Activated CD4-positive, alpha-beta T cell treated with anti-CD3 and anti-CD28 coated beads for 36 hours (primary cell): Measurements from ENCODE around the gene ALPG. TPM values are rescaled to one million over a fixed set of nuclear protein-coding genes. Genes with fewer than 3 reads are reported as not detected.

Experiments used
- ATAC-seq: fragments of 200-7000 bp; cut with Tn5 transposase; one replicate; pipeline ENCODE4 v1.10.0; 2021; ENCODE audit warnings: mild to moderate bottlenecking, moderate library complexity
- CTCF ChIA-PET: fragments of 350-600 bp; sonication (Branson Sonifier 250); formaldehyde crosslinking; loops from one replicate; lab custom pipeline; 2021; ENCODE audit warnings: antibody characterized with exemption; lab: Charles Lee
- POLR2A ChIA-PET: fragments of 350-600 bp; sonication (Branson Sonifier 250); formaldehyde crosslinking; loops from one replicate; lab custom pipeline; 2021; ENCODE audit warnings: antibody characterized with exemption, inconsistent platforms; lab: Charles Lee
- DNase-seq: peaks from one replicate; pipeline ENCODE4 v3.0.0-alpha.2; 2020
- H3K27ac Mint-ChIP-seq: one replicate; pipeline ENCODE4 v1.8.0; 2021; ENCODE audit warnings: mixed read lengths
- H3K27me3 Mint-ChIP-seq: one replicate; pipeline ENCODE4 v1.8.0; 2021; ENCODE audit warnings: mixed read lengths
- H3K36me3 Mint-ChIP-seq: one replicate; pipeline ENCODE4 v1.8.0; 2021; ENCODE audit warnings: low read depth, mixed read lengths
- H3K4me1 Mint-ChIP-seq: one replicate; pipeline ENCODE4 v1.8.0; 2021; ENCODE audit warnings: mixed read lengths
- H3K4me3 Mint-ChIP-seq: one replicate; pipeline ENCODE4 v1.8.0; 2021; ENCODE audit warnings: mild to moderate bottlenecking, moderate library complexity, mixed read lengths
- H3K9me3 Mint-ChIP-seq: one replicate; pipeline ENCODE4 v1.8.0; 2021; ENCODE audit warnings: low read depth, mixed read lengths
- intact Hi-C, 2 experiments: fragments of 100-400 bp; cut with DNase I in 1 of 2; cut with micrococcal nuclease in 1 of 2; formaldehyde crosslinking; loops; one replicate each; pipeline versions ENCODE4 v1.14.2 to v1.15.1; 2022 to 2024; cut with DNase I, micrococcal nuclease
- total RNA-seq, 2 experiments: library from RNA; stranded (reverse); gene quantifications; one replicate each; pipeline ENCODE4 v1.2.3, GENCODE V29; 2021

The ALPG gene
- total RNA-seq, 2 experiments from 2014 or later: not detected

DNA sequence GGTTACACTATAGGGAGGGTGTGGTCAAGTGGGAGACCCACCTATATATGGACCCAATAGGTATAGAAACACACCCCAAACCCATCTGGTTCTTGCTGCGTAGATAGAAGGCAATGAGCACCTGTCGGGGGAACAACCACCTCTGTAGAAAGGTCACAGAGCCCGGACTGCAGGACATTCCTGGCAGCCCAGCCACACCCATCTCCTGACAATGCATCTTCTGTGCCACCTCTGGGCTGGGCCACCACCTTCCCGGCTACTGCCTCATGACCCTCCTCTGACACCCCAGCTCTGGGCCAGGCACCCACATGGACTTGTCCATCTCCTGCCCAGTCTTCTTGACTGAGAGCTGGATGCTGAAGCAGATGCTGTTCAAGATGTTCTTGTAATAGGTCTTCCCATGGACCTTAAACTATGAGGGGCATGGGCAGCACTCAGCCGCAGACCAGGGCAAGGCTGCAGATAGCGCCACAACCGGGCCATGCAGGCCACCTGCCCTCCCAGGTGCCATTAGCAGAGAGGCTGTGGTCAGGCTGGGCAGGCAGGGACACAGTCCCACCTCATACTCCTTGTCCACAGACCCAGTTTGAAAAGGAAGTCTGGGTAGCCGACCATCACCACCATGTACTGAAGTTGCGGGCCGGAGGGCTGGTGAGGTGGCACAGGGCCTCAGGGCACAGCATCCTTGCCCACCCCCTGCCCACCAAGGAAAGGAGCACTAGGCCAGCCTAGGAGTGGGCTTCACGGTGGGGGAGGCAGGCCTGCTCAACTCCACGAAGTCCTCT lies 9.3 kb downstream of the ALPG start:
- H3K27ac Mint-ChIP-seq: no peak overlapping the region
- intact Hi-C loops: no loop called here

DNA sequence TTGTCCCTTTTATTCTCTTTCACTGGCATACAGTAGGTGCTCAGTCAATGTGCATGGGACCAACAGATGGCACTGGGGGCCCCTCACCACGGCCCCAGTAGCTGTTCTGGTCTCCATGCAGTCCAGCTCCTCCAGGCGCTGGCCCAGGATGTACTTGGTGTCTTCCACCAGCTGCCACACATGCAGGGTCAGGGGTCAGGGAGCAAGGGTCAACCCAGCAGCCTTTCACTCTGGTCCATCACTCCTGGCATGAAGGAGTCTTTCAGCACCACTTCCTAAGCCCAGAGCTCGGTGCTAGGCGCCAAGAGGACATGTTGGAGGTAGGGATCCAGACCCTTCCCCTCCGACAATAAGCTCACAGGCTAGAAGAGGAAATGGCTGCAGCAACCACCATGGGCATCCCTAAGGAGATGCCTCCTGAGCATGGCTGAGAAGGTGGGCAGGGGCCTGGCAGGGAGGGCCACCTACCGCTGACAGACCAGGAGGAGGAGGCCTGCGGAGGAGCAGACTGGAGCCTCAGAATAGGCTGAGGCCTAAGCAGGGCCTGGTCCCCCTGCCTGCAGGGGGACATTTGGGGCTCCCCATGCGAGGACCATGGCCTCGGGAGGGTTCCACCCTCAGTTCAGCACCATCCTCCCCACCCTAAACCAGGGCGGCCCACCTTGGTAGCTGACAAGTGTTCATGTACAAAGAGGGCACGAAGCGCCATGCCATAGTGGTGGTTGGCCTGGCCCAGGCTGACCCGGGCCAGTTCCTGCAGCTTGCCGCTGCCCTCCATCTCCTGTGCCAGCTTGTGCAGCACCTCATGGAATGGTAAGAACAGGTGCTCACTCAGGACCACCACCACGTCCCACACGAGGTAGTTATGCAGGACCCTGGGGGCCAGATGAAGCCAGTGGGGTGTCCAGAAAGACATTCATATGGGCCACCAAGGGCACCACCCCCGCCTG lies 10.2 kb downstream of the ALPG start:
- ATAC-seq (no peak), DNase-seq (no peak)
- Mint-ChIP-seq H3K27me3 (peaks cover 30% of the 10 kb centered on the region), H3K4me3 (no peak overlapping the region), H3K36me3 (no peaks in the 10 kb centered on the region), H3K4me1 (peaks cover 25% of the 10 kb centered on the region), H3K9me3 (peaks cover 2% of the 10 kb centered on the region), H3K27ac (no peak overlapping the region)
- ChIA-PET POLR2A (no interaction called here), CTCF (interaction anchor here (0.7 kb wide), 1 partner anchor 10 kb away, joined by 3 read pairs; no protein-coding TSS in a partner anchor)
- intact Hi-C loops: no loop called here

More for the DNA sequence above, 9.3 kb downstream of the ALPG start:
- DNase-seq: no peak
- H3K9me3 Mint-ChIP-seq: no peaks in the 10 kb centered on the region
- H3K27me3 Mint-ChIP-seq: peaks cover 27% of the 10 kb centered on the region
- peaks cover 24% of the 10 kb centered on the region for H3K4me1 Mint-ChIP-seq
- ChIA-PET POLR2A (interaction anchor here (0.7 kb wide), 1 partner anchor 1745 kb away, joined by 4 read pairs; no protein-coding TSS in a partner anchor), CTCF (interaction anchor here (1.0 kb wide), 1 partner anchor 30 kb away, joined by 3 read pairs; no protein-coding TSS in a partner anchor)
- no peak overlapping the region for H3K4me3 Mint-ChIP-seq
- no peaks in the 10 kb centered on the region for H3K36me3 Mint-ChIP-seq
- ATAC-seq: no peak

DNA sequence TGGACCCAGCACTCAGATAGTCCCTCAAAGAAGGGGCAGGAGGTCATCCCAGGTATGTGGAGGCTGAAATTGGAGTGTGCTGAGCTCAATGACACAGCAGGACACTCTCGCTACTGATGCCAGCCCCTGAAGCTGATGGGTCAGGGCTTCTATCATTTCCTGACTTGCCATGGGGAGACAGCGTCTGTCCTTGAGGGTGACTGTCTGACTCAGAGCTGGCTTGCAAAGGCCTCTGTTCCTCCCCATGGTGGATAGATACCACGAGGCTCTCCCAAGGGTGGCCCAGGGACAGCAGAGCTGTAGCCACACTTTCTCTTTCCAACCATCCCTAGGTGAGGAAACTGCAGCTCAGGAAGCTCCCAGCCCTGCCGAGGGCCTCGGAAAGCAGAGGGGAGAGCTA lies 10.8 kb downstream of the ALPG start:
- intact Hi-C loops: no loop called here
- Mint-ChIP-seq H3K9me3 (peaks cover 8% of the 10 kb centered on the region), H3K4me3 (no peak overlapping the region), H3K27ac (no peak overlapping the region), H3K4me1 (peaks cover 26% of the 10 kb centered on the region), H3K36me3 (peaks cover under 1% of the 10 kb centered on the region), H3K27me3 (peaks cover 37% of the 10 kb centered on the region)
- ChIA-PET CTCF (interaction anchor here (0.7 kb wide), 1 partner anchor 701 kb away, joined by 3 read pairs; no protein-coding TSS in a partner anchor), POLR2A (no interaction called here)
- no peak for DNase-seq
- no peak for ATAC-seq

DNA sequence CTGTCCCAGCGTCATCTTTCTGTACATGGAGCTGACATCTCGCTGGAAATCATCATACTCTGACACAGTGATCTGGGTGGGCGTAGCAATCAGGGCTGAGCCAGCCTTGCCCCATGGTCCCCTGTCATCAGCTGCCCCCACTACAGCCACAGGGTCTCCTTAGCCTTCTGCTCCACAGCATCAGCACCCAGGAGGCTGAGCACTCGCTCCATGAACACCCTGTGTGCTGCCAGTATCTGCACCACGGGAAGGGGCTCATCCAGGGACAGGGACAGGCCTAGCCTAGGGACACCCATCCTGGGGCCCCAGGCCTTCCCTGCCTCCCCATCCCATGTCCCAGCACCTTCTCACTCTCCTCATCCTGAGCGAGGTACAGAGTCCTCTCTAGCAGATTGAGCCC lies 11.4 kb downstream of the ALPG start:
- ChIA-PET CTCF (interaction anchor here (0.7 kb wide), 1 partner anchor 700 kb away, joined by 3 read pairs; no protein-coding TSS in a partner anchor), POLR2A (no interaction called here)
- H3K9me3 Mint-ChIP-seq: peaks cover 11% of the 10 kb centered on the region
- ATAC-seq (no peak), DNase-seq (no peak)
- peaks cover 4% of the 10 kb centered on the region for H3K36me3 Mint-ChIP-seq
- H3K4me3 Mint-ChIP-seq: no peak overlapping the region
- intact Hi-C loops: no loop called here
- H3K4me1 Mint-ChIP-seq: peaks cover 20% of the 10 kb centered on the region
- H3K27ac Mint-ChIP-seq: no peak overlapping the region
- peaks cover 37% of the 10 kb centered on the region for H3K27me3 Mint-ChIP-seq

DNA sequence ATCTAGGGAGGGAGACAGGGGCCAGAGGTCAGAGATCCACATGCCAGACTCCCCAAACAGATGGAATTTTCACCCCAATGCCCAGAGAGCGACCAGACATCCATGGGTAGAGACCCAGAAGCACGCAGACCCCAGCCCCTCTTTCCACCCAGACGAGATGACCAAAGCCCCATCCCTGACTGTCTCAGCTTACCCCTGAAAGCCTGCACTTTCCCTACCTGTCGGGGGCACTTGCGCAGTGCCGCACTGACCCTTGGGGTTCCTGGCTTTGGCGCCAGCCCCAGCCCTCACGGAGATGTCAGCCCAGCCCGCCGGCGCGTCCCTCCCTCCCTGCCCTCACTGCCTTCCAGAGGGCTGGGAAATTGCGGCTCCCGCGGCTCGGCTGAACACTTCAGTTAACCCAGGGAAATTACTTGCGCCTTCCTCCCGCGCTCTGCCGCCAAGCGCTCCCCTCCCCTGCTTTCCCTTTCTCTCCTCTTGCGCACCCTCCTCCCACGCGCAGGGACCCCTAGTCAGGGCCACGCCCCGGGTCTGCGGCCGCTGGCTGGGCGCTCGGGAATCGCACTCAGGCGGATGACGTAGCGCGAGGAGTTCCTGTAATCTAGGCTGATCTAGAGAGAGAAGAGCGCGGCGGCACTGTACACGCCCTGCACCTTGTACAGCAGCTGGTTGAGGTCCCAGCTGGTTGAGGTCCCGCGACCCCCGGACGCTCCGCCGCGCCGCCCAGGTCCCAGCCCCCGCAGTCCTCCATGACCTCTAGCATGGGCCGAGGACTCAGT lies 12.0 kb downstream of the ALPG start:
- no peak overlapping the region for H3K4me3 Mint-ChIP-seq
- H3K27me3 Mint-ChIP-seq: peaks cover 33% of the 10 kb centered on the region
- DNase-seq (peak; percentile 56), ATAC-seq (peak; percentile 53)
- intact Hi-C loops: no loop called here
- H3K36me3 Mint-ChIP-seq: peaks cover 4% of the 10 kb centered on the region
- H3K4me1 Mint-ChIP-seq: peaks cover 15% of the 10 kb centered on the region
- CTCF ChIA-PET: interaction anchor here (0.6 kb wide), 1 partner anchor 71 kb away, joined by 4 read pairs; no protein-coding TSS in a partner anchor
- POLR2A ChIA-PET: no interaction called here
- no peak overlapping the region for H3K27ac Mint-ChIP-seq
- peaks cover 11% of the 10 kb centered on the region for H3K9me3 Mint-ChIP-seq

DNA sequence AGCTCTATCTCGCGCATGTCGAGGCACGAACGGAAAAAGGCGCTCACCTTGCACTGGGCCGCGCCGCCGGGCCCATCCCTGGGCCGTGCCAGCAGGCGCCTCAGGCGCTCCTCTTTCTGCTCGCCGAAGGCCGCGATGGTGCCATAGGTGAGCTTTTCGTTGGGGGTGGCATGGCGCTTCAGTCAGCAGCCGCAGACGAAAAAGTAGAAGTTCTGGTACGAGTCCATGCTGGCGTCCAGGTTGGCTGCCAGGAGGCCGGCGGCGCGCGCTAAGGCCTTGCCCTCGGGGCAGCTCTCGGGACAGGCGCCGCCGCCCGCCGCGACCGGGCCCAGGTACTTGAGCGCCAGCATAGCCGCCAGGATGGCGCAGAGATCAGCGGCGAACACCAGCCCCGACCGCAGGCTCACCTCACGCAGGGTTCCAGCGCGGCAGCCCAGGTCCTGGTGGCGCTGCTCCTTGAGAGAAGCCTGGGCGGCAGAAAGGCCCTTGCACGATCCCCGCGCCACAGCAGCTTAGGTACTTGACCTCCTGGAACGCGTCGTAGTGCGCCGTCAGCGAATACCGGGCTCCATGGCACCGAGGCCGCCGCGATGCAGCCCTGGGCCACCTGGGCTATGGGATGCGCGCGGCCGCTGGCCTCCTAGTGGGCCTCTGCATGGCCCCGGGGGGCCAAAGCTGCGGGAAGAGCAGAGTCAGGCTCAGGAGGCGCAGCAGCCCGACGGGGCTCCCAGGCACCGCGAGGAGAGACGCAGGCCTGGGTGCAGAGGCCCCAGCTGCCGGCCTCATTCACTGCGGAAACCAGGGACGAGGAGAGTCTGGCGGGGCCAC lies 12.8 kb downstream of the ALPG start:
- POLR2A ChIA-PET: no interaction called here
- intact Hi-C loops: no loop called here
- H3K27me3 Mint-ChIP-seq: peaks cover 32% of the 10 kb centered on the region
- CTCF ChIA-PET: interaction anchor here (0.6 kb wide), 1 partner anchor 70 kb away, joined by 4 read pairs; no protein-coding TSS in a partner anchor
- DNase-seq (peak; percentile 42), ATAC-seq (peak; percentile 66)
- peaks cover 15% of the 10 kb centered on the region for H3K4me1 Mint-ChIP-seq
- no peak overlapping the region for H3K27ac Mint-ChIP-seq
- peaks cover 4% of the 10 kb centered on the region for H3K36me3 Mint-ChIP-seq
- peaks cover 11% of the 10 kb centered on the region for H3K9me3 Mint-ChIP-seq
- no peak overlapping the region for H3K4me3 Mint-ChIP-seq

DNA sequence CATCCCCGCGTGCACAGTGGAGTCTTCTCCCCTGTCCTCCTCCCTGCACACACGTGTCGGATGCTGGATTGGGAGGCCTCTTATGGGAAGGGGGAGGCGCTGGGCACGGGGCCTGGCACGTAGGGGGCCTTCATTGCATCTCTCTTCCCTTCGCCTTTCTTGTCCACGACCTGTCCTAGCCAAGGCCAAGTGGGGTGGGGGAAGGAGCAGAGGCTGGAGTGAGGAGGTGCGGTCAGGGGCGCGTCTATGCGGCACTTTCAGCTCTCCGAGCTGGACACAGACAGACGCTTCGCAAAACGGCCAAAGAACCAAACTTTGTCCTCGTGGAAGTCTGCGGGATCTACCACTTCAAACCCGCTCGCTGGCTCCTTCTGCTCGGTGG lies 13.4 kb downstream of the ALPG start:
- H3K9me3 Mint-ChIP-seq: peaks cover 11% of the 10 kb centered on the region
- peaks cover 15% of the 10 kb centered on the region for H3K4me1 Mint-ChIP-seq
- H3K4me3 Mint-ChIP-seq: no peak overlapping the region
- H3K36me3 Mint-ChIP-seq: peaks cover 4% of the 10 kb centered on the region
- ChIA-PET POLR2A (no interaction called here), CTCF (no interaction called here)
- no peak overlapping the region for H3K27ac Mint-ChIP-seq
- intact Hi-C loops: no loop called here
- peaks cover 32% of the 10 kb centered on the region for H3K27me3 Mint-ChIP-seq
- DNase-seq: no peak
- ATAC-seq: no peak

DNA sequence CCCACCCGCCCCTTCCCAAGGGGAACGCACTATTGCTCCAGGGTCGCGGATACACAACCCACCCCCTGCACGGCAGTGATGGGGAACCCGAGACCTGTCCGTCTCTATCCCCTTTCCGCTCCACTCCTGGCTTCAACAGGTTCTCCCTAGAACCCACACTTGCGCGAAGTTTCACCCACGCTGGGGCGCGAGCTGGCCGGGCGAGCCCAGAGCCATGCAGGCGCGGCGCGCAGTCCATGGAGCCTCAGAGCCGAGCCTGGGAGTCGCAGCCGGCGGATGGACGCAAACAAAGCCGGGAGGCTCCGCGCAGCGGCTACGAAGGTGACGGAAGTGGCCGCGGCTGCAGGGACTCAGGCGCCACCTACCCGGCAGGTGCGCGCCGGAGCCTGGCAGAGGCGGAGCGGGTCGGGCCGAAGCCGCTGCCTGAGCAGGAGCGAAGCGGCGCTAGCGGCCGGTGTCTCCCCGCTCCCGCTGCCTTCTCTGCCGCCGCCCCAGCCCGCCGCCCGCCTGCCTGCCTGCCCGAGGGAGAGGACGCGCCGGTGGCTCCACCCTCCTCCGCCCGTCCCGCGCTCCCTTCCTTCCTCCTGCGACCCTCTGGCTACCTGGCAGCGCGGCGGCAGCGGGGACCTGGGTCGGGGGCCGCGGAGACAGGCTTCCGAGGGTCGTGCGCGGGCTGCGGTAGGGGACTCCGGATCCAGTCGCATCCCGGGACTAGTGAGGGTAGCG lies 14.0 kb downstream of the ALPG start:
- CTCF ChIA-PET: interaction anchor here (0.6 kb wide), 1 partner anchor 93 kb away, joined by 3 read pairs; no protein-coding TSS in a partner anchor

DNA sequence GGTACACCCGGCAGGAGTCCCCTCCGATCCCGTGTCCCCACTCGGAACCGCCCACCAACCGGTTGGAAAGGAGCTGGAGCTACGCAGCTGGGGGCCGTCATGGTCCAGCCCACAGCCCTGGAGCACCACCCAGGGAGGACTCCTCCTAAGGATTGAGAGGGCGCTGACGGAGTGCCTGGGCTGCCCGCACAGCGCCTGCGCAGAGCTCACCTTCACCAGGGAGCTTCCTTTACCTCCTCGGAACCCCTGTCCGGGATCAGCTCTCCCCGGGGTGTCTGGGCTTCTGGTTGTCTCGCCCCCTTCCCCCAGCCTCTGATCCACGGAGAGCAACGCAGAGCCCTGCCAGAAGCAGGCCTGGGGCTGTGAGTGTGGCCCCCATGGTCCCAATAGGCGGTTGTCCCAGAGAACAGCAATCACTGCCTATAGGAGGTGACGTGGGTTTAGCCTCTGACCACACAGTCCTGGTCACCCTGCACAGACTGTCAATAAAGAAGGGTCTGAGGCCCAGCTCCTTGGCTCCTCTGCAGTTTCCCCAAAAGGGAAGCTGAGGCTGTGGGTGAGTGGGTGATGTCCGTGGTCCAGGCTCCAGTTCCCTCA lies 14.6 kb downstream of the ALPG start:
- ChIA-PET POLR2A (no interaction called here), CTCF (interaction anchor here (0.6 to 1.3 kb wide), 5 partner anchors 9 to 515 kb away, joined by 3 to 5 read pairs (median 3); no protein-coding TSS in a partner anchor)
- intact Hi-C loops: no loop called here
- DNase-seq (no peak), ATAC-seq (no peak)
- Mint-ChIP-seq H3K9me3 (peaks cover 11% of the 10 kb centered on the region), H3K27me3 (peaks cover 29% of the 10 kb centered on the region), H3K4me3 (no peak overlapping the region), H3K4me1 (peaks cover 15% of the 10 kb centered on the region), H3K36me3 (peaks cover 4% of the 10 kb centered on the region), H3K27ac (no peak overlapping the region)

More for the DNA sequence above, 14.0 kb downstream of the ALPG start:
- POLR2A ChIA-PET: no interaction called here
- intact Hi-C loops: no loop called here
- Mint-ChIP-seq H3K9me3 (peaks cover 11% of the 10 kb centered on the region), H3K4me3 (no peak overlapping the region), H3K27me3 (peaks cover 32% of the 10 kb centered on the region), H3K27ac (no peak overlapping the region), H3K4me1 (peaks cover 15% of the 10 kb centered on the region), H3K36me3 (peaks cover 4% of the 10 kb centered on the region)
- DNase-seq: peak; percentile 60
- ATAC-seq: peak; percentile 71
